Lower leg skin (tissue), 3 donors: ENCODE measurements around the gene KIF4B.

Source experiments
- POLR2A ChIP-seq, 2 donors: fragments of 450-650 bp; IDR thresholded peaks; one replicate each; pipeline ENCODE4 v1.6.1; 2016 to 2017; ENCODE audit warnings: antibody characterized with exemption in 2 of 2, mild to moderate bottlenecking in 1 of 2, moderate library complexity in 1 of 2
- TF ChIP-seq, protein P1 (sequence below), 3 donors: fragments of 450-650 bp; IDR thresholded peaks; one replicate each; pipeline ENCODE4 v1.5.1; 2016; ENCODE audit warnings: antibody characterized with exemption in 3 of 3, mild to moderate bottlenecking in 3 of 3, moderate library complexity in 2 of 3

DNA sequence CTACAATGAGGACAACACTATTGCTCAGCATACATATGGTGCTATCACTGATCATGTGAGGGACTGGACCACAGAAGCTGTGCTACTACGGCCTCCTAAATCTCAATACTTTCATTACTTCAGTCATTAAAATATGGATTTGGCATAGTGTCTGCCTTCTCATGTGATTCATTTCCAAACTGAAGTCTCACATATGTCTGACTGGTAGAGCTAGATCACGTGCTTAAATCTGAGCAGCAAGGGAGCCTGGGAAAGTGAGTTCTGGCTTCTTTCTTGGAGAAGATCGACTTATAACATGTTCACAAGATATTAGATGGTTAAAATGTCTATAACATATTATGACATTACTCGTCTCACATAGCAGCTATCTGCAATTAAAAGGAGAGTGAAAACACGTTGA is 8.3 kb downstream of the KIF4B start:
- TF ChIP-seq, protein P1, sequence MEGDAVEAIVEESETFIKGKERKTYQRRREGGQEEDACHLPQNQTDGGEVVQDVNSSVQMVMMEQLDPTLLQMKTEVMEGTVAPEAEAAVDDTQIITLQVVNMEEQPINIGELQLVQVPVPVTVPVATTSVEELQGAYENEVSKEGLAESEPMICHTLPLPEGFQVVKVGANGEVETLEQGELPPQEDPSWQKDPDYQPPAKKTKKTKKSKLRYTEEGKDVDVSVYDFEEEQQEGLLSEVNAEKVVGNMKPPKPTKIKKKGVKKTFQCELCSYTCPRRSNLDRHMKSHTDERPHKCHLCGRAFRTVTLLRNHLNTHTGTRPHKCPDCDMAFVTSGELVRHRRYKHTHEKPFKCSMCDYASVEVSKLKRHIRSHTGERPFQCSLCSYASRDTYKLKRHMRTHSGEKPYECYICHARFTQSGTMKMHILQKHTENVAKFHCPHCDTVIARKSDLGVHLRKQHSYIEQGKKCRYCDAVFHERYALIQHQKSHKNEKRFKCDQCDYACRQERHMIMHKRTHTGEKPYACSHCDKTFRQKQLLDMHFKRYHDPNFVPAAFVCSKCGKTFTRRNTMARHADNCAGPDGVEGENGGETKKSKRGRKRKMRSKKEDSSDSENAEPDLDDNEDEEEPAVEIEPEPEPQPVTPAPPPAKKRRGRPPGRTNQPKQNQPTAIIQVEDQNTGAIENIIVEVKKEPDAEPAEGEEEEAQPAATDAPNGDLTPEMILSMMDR (IDR thresholded peaks at IDR 0.05): no peak
- no peak for TF ChIP-seq POLR2A (IDR thresholded peaks at IDR 0.05)
